Measurements from ENCODE around the gene MINDY4.

GRCh38 chr7:30780941-30781340 lies 9.7 kb downstream of the MINDY4 start:
- TF ChIP-seq, protein P1, sequence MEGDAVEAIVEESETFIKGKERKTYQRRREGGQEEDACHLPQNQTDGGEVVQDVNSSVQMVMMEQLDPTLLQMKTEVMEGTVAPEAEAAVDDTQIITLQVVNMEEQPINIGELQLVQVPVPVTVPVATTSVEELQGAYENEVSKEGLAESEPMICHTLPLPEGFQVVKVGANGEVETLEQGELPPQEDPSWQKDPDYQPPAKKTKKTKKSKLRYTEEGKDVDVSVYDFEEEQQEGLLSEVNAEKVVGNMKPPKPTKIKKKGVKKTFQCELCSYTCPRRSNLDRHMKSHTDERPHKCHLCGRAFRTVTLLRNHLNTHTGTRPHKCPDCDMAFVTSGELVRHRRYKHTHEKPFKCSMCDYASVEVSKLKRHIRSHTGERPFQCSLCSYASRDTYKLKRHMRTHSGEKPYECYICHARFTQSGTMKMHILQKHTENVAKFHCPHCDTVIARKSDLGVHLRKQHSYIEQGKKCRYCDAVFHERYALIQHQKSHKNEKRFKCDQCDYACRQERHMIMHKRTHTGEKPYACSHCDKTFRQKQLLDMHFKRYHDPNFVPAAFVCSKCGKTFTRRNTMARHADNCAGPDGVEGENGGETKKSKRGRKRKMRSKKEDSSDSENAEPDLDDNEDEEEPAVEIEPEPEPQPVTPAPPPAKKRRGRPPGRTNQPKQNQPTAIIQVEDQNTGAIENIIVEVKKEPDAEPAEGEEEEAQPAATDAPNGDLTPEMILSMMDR (conservative IDR thresholded peaks at IDR 0.05 in 1 of 2, IDR thresholded peaks at IDR 0.05 in 1 of 2; ENCODE audit: extremely low read depth in 1 of 2, insufficient read depth in 1 of 2, low read depth in 1 of 2, low read length in 2 of 2): no peak
- no peak for TF ChIP-seq EZH2 (IDR thresholded peaks at IDR 0.05; ENCODE audit: borderline replicate concordance, low read length)
